Adipose tissue (tissue), 3 donors: ENCODE data around the gene NTSR2. TPM values are rescaled to one million over a fixed set of nuclear protein-coding genes. Genes with fewer than 3 reads are reported as not detected.

ENCODE experiments used
- H3K27ac ChIP-seq: one replicate; pipeline ENCODE4 v1.5.1; 2013; ENCODE audit warnings: low read depth, low read length
- WGBS, 3 donors: extraction: QIAGEN DNeasy Blood & Tissue Kit; methylation state at CpG; one replicate each; pipeline ENCODE4 v1.1.7; 2013; 5-methylcytosine and 5-hydroxymethylcytosine counted together
- polyA plus RNA-seq, 3 donors: library from polyadenylated mRNA; stranded (reverse); fragments of 200-250 nt; gene quantifications; one replicate each; pipeline ENCODE4 v1.2.3, GENCODE V29; 2013
- donor health status: healthy with polysubstance abuse.
- donor health status: Bipolar disorder and iron deficiency.
- donor health status: healthy.

NTSR2 gene
- polyA plus RNA-seq, 3 donors, result 0.54 to 2.2 (median 1.3) TPM

DNA sequence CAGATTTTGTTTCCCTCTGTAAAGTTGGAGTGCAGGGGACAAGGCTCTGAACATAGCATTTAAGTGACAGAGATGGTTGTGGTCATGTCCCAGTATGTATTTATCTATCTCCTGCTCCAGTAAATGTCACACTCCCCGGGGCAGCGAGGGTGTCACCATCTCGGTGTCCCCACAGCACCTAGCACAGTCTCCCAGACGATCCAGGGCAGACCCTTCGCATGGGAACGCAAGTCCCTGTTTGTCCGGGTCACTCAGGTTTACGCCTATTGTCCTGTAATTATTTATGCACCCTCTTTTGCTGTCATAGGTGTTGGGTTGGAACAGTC is 12.6 kb upstream of the NTSR2 start:
- no peak overlapping the region for H3K27ac ChIP-seq
- WGBS, 3 donors, result 87 to 93% (median 92%) methylated on average over 8 of the region's 8 CpGs

DNA sequence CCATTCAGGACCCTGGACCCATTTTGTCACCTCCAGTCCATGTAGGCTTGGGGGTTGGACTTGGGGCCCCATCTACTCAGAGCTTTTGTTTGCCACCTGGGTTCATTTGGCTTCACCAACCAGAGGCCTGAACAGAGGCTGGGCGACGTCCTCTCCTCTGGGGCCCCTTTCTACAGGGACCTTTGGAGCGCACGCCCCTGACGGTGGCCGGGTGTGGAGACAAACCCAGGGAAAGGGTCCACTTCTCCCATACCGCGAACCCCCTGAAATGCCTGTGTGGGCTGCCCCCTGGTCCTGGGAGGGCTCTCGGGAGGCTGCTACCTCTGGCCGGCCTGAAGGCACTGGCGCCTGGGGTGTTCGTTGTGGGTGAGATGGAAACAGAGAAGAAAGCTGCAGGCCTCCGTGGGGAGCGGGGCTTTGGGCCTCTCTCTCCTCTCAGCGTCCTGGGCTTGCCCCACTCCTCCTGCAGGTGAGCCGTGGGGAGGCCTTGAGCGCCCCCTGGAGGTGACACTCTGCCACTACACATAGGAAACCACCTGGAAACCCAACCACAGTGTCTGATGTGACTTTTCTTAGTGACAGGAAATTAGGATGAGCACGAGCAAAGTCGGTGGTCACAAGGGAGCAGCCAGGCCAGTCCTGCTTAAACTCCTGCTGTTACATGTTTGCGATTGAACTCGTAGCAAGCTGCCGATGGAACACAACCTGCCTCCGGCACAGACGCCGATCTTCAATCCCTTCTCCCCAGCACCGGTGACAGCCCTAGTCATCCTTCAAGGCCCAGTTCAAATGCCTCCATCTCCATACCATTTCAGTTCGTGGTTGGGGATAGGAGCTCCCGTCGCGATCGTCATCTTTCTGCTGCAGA is 12.0 kb upstream of the NTSR2 start:
- no peak overlapping the region for H3K27ac ChIP-seq
- WGBS, 3 donors, result 63 to 69% (median 66%) methylated on average over 31 of the region's 31 CpGs

DNA sequence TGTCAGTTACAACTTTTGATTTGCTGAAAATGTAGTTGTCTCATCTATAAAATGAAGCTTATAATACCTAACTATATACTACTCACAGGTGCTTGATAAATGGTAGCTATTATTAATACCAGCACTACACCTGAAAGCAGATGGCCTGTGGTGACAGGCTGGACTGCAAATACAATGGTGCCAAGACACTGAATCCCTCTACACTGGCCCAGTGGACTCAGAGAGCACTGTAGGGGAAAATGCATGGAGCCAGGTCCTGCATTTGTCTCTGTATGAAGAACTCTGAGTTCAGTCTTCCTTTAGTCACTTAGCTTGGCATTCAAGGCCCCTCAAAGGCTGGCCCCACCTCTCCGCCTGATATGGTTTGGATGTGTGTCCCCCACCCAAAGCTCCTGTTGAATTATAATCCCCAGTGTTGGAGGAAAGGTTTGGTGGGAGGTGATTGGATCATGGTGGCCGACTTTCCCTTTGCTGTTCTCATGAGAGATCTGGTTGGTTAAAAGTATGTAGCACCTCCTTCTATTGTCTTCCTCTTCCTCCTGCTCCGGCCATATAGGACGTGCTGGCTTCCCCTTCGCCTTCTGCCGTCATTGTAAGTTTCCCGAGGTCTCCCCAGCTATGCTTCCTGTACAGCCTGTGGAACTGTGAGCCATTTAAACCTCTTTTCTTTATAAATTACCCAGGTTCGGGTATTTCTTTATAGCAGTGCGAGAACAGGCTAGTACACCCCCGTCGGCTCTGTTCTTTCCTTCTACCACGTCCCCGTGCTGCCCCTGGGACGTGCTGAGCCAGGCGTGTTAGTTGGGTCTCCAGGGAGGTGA is 11.1 kb upstream of the NTSR2 start:
- WGBS, 3 donors, result 73 to 91% (median 83%) methylated on average over 15 of the region's 15 CpGs
- H3K27ac ChIP-seq, result no peak overlapping the region

DNA sequence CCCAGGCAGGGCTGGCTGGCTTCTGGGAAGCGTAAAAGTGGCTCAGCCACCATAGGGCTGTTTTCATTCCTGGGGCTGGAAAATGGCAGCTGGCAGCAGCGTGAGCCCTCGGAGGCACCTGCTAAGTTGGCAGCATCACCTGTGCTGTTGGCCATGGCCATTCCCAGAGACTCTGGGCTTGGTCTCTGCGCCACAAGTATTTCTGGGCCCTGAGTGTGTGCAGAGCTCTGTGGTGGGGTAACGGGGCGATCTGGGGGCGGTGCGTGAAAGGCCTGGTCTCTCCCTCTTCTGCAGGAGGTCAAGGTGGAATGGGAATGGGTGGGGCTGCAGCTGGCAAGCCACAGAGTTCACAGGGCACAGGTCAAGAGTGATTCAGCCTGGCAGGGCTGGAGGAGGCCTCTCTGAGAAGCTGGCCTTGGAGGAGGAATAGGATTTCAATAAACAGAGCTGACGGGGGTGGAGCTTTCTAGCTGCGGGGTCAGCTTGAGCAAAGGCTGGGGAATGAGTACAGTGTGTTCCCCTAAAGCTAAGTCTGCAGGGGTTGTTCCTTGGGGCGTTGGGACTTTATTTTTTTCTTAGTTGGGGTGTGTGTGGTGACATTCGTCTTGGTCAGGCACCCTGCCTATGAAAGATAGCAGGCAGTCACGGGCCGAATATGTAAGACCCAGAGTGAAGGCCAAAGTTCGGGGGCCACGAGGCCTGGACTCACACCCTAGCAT is 10.3 kb upstream of the NTSR2 start:
- H3K27ac ChIP-seq, result no peak overlapping the region
- 48 to 80% (median 78%) methylated on average over 16 of the region's 16 CpGs for WGBS, 3 donors

DNA sequence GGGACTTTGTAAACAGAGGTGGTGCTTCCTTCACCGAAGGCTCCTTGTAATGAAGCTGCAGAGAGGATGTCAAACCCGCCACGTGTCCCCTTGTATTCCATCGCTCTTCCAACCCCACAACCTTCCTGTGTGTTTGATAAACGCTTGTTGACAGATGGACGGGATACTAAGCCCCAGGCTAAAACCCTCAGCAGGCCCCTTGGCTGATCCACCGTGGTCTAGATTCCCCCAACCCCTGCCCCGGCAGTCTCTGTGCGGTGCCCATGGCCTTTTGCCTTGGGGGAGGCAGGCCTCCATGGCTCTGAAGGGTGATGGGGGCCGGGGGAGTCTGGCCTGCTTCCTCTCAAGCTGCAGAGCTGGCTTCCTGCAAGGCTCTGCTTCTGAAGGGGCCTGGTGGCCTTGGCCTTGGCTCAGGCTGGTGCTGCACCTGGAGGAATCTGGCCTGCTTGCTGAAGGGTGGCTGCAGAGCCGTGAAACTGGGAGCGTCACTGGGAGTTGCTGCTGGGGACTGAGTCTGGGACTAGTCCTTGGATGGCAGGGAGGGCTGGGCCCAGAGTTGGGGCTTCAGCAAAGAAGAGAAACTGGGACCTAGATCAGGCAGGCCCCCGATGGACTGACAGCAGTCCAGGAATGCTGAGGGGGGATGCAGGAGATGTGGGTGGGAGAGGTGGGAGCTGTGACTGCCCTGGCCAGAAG is 9.6 kb upstream of the NTSR2 start:
- WGBS, 3 donors, result 76 to 80% (median 76%) methylated on average over 13 of the region's 13 CpGs
- no peak overlapping the region for H3K27ac ChIP-seq

DNA sequence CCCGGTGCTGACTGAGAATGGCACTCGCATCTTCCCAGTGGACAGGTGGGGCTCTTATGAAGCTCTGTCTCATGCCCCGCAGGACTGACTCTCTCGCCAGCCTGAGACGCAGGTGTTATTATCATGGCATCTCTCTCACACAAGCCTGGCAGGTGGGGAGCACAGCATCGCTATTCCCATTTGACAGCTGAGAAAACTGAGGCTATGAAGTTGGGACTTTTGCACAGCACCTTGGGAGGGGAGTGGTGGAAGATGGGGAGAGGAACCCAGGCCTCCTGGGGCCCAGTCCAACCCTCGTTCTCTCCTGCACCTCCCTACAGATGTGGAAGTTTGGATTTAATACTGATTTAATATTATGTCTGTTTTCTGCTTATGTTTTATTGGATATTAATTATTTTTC is 9.0 kb upstream of the NTSR2 start:
- 75 to 81% (median 76%) methylated on average over 7 of the region's 7 CpGs for WGBS, 3 donors
- no peak overlapping the region for H3K27ac ChIP-seq

DNA sequence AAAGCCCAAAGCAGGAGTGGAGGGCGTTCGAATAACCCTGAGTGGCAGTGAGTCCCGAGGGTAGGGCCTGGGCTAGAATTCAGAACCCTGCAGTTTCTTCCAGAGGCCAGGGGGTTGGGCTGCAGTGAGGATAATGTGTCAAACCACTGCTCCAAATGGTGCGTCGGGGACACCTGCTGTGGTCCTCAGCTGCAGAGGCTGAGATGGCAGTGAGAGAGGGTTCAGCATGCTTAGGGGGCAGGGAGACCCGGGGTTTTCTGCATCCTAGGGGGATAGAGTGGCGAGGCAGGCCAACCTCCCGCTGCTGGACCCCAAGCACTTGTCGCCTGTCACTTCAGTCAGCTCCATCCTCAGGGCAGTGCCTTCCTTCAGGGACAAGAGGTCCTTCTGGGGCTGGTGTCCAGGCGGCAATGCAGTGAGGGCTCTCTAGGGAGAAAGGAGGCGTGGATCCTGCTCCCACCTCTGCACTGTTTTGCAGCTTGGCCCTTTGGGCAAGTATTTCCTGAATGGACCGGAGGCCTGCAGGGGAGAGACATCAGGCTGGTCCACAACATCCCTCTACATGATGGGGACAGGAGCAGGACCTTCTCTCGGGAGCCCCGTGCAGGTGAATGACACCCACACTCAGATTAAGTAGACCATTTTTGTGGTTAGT is 8.4 kb upstream of the NTSR2 start:
- WGBS, 3 donors, result 71 to 85% (median 76%) methylated on average over 14 of the region's 14 CpGs
- no peak overlapping the region for H3K27ac ChIP-seq

DNA sequence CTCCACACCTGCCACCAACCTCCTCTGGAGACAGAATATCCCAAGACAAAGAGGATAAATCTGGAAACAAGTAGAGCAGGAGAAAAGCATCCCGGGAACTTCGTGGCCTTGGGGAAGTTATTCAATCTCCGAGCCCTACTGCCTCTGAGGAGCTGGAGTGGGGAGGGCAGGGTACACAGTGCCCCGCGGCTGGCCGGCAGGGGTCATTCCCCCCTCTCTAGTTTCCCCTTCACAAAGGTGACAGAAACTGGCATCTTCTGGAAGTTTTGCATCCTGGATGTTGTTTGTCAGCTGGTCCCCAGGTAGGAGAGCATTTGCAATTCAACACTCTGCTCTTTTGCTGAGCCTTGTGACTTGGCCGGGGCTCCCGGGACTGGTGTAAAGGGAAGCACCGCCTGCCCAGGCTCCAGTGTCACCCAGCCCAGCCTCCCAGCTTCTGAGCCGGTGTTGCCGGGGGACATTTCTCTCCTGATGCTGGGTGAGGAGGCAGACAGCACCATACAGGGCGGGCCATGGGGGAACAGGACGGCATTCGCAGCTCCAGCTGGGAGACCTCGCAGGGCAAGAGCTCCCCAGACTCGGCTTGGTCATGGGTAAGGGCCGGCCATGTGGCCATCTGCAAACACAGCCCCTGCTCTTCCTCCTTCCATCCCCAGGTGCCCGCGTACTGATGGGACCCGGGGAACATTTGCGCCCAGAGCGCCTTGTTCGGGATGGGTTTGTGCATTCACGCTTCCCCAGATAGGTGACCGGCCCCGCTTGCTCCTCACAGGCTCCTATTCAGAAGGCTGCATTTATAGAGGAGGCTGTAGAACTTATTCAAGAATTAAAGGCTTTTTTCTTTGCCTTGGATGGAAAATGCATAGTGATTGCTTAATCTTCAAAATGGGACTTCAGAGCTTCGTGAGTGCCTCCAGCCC is 7.4 kb upstream of the NTSR2 start:
- H3K27ac ChIP-seq, result no peak overlapping the region
- 41 to 49% (median 43%) methylated on average over 27 of the region's 27 CpGs for WGBS, 3 donors

DNA sequence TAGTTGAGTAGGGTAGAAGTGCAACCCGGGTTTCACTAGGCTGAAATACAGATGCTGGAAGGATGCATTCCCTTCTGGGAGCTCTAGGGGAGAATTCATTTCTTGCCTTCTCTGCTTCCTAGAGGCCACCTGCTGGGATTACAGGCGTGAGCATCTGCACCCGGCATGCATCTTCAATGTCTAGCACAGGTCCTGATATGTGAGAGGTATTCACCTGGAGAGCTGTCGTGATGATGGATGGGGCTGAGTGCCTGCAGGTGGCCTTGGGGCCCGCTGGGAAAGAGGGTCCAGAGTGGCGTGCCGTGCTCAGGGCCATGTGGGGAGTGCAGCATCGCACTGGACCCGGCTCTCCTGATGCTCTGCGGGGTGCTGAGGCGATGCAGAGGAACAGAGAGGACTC is 6.6 kb upstream of the NTSR2 start:
- H3K27ac ChIP-seq, result no peak overlapping the region
- WGBS, 3 donors, result 40 to 44% (median 43%) methylated on average over 11 of the region's 11 CpGs

DNA sequence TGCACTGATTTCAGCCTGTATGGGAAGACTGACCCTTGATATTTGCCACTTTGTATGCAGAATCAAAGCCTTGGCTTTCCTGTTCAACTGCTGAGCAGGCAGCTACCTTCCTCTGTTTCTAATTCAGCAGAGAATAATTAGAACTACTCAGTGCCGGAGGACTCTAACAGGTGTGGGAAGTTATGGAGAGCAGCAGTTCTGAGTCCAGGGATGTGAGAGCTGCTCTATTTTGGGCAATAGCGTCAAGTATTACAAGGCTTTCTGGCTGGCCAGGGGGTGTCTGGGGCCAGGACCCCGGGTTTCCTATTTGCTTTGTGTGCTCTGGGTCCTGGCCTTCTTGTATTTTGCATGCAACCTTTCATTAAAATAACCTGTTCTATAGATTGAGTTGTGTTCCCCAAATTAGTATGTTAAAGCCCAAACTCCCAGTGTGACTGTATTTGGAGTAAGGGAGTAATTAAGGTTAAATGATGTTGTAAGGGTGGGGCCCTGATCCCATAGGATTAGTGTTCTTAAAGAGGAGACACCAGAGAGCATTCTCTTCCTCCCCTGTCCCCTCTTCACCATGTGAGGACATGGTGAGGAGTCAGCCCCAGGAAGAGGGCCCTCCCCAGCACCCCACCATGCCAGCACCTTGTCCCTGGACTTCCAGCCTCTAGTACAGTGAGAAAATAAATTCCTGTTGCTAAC is 5.6 kb upstream of the NTSR2 start:
- WGBS, 3 donors, result 79 to 88% (median 80%) methylated on average over 3 of the region's 3 CpGs
- H3K27ac ChIP-seq, result no peak overlapping the region

DNA sequence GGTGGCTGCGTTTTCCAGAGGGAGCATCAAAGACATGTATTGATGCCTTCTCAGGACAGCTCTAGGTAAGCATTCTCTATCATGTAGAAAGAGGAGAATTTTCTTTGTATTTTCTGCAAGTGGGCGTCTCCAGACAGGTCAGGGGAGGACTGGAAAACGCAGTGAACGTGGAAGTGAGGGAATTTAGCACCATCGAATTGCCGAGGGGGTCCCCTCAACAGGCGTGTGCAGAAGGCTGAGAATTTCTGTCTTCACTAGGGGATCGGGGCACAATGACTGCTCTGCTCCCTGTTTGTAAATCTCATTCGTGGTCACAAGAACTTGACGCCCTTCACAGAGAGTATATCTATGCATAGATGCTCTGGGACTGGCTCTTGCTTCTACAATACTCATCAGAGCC is 5.0 kb upstream of the NTSR2 start:
- H3K27ac ChIP-seq, result no peak overlapping the region
- WGBS, 3 donors, result 71 to 80% (median 73%) methylated on average over 10 of the region's 10 CpGs

DNA sequence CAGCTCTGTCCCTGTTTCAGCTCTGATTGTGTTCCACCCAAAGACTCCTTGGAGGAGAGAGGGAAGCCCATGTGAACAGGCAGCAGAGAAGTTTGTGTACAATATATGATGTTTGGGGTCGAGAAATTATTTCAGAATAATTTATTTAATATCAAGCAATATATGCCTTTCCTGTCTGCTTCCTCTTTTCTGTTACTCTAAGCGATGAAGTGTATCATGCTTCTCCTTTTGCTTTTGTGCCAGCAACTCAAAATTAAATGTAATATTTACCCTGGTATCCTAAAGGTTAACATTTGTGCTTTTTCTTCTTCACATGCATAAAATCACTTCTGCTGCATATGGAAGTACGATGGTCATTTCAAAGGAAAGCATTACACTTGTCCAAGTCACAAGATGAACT is 2.4 kb upstream of the NTSR2 start:
- WGBS, 3 donors, result 50 to 72% (median 51%) methylated on average over 3 of the region's 3 CpGs

DNA sequence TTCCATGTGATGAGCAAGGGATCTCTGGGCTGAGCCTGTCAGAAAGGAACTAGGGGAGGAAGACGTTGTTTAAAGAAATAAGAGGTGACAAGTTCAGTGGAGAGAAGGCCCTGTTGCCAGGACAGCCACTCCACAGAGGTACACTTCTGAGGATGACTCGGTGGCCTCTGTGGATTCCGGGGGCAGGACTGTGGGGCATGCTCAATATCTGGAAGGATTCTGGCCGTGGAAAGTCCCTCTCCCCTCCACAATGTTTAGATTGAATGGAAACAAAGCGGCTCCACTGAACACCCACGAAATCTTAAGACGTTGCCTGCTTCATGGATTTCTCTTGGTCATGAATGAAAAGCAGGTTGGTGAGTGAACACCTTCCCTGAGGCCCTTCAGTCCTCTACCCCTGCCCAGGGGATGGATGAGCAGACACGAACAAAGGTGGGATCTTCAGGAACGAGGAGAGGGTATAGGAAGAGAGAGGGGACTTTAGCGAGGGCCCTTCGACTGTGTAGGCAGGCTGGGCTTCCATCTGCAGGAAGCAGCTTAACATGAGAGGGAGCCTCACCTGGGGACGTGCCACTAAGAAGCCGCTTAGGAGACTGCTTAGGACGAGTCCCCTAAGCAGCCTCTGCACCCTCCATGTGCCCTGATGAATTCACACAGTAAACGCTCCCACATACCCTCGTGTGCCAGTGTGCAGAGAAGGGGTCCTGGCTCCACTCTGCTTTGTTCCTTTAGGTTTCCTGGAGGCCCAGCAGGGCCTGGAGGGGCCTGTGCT is 1.9 kb downstream of the NTSR2 start:
- H3K27ac ChIP-seq, result no peak overlapping the region
- WGBS, 3 donors, result 76 to 78% (median 76%) methylated on average over 16 of the region's 16 CpGs

More for the DNA sequence above, 2.4 kb upstream of the NTSR2 start:
- H3K27ac ChIP-seq, result no peak overlapping the region

DNA sequence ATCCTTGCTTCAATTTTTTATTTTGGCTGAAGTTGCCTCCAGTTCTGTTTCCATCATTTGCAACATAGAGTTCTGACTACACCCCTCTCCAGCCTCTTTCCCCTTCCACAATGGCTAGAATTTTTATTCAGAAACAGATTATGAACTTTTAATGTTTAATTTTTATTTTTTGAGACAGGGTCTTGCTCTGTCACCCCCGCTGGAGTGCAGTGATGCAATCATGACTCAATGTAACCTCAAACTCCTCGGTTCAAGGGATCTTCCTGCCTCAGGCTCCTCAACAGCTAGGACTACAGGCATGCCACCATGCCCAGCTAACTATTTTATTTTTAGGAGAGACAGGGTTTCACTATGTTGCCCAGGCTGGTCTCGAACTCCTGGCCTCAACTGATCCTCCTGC is 2.8 kb downstream of the NTSR2 start:
- H3K27ac ChIP-seq, result no peak overlapping the region
- WGBS, 3 donors, result 66 to 77% (median 71%) methylated on average over 3 of the region's 3 CpGs

DNA sequence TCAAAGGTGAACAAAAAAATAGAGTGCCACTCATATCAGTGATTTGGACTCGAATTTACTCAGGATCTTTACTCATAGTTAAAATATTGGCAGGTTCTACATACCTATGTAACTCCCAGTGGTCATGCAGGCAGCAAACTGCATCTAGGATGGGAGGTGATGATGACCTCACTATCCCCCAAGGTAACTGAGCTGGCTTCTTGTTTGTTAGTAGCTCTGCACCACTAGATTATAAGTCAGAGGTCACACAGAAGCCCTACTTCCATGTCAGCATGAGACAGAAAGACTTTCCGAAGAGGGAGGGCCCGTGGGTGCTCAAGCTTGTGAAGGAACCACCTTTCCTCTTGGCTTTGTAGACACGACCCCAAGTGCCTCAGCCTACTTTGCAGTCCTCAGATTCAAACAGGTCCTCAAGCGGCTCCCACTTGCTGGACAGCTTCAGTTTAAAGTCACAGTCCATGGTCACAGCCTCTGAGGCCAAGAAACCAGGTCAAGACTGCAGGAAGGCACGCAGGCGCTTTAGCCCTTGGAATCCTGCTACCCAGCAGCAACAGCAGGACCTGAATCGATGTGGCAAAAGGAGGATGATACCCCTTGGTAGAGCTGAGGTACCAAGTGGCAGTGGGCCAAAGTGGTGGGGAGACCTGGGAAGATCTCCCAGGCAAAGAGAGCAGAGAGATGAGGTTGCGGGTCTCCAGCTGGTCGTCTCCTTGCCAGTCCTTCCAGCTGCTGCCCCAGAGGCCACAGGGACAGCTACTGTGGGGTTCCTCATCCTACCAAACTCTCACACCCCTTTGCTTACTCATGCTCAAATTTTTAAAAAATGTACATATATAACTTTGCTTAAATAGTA is 4.3 kb downstream of the NTSR2 start:
- 70 to 80% (median 80%) methylated on average over 10 of the region's 10 CpGs for WGBS, 3 donors
- H3K27ac ChIP-seq, result no peak overlapping the region
